A549 treated with AZD2906 at 1 μM for 4 hours (cell line): Measurements from ENCODE around the gene FAM120B. TPM values are rescaled to one million over a fixed set of nuclear protein-coding genes. Genes with fewer than 3 reads are reported as not detected.

ENCODE experiments used
- total RNA-seq: library from RNA; stranded (reverse); fragments of 200-300 nt; extraction: Qiagen RNA extraction; gene quantifications from 5 replicates; pipeline ENCODE4 v1.2.3, GENCODE V29; 2022

The FAM120B gene
- 8.8 to 10.4 TPM (median 10.3 TPM) in 5 replicates for total RNA-seq

GRCh38 chr6:170306324-170307079, at the start of gene FAM120B:
Gene FAM120B, plus strand, starts transcription at chr6:170306758. Its CDS starts 10,633 bp downstream, at chr6:170317391.

GRCh38 chr6:170290296-170291128, 16.0 kb upstream of the FAM120B start, which contains the start of gene DLL1:
Gene DLL1, minus strand, starts transcription at chr6:170291078. Its CDS starts 939 bp downstream, at chr6:170290139.

Other genes starting within 250 kb of the FAM120B start
- 0.14 to 0.37 TPM (median 0.23 TPM) in 5 replicates for gene DLL1, start 15.7 kb upstream of the FAM120B start, total RNA-seq
- 240 to 247 TPM (median 242 TPM) in 5 replicates for gene PSMB1, start 246.5 kb downstream of the FAM120B start, total RNA-seq
- gene TBP, start 247.6 kb downstream of the FAM120B start, total RNA-seq: 14.5 to 17.4 TPM (median 15.0 TPM) in 5 replicates